ENCODE measurements around the gene SLC12A4.

SLC12A4 gene

GRCh38 chr16:67963292-67963661 lies 5.2 kb downstream of the SLC12A4 start:
- no peak for DNase-seq (ENCODE audit: low read depth in 2 of 2)

GRCh38 chr16:67962135-67962534 lies 6.3 kb downstream of the SLC12A4 start:
- no peak for DNase-seq (ENCODE audit: low read depth in 2 of 2)

- DNase-seq (ENCODE audit: low read depth in 2 of 2): no peak
Measured at GRCh38 chr16:67961551-67961957, 6.9 kb downstream of the SLC12A4 start.

- no peak for DNase-seq (ENCODE audit: low read depth in 2 of 2)
Measured at GRCh38 chr16:67959536-67960329, 8.7 kb downstream of the SLC12A4 start.

GRCh38 chr16:67957622-67958021 lies 10.8 kb downstream of the SLC12A4 start:
- no peak for DNase-seq (ENCODE audit: low read depth in 2 of 2)

- no peak for DNase-seq (ENCODE audit: low read depth in 2 of 2)
Measured at GRCh38 chr16:67954421-67955196, 13.8 kb downstream of the SLC12A4 start.

- DNase-seq (ENCODE audit: low read depth in 2 of 2): no peak
Measured at GRCh38 chr16:67953641-67954375, 14.6 kb downstream of the SLC12A4 start.

GRCh38 chr16:67951485-67951884 lies 17.0 kb downstream of the SLC12A4 start:
- no peak for DNase-seq (ENCODE audit: low read depth in 2 of 2)

- no peak for DNase-seq (ENCODE audit: low read depth in 2 of 2)
Measured at GRCh38 chr16:67950335-67950843, 18.0 kb downstream of the SLC12A4 start.

- no peak for DNase-seq (ENCODE audit: low read depth in 2 of 2)
Measured at GRCh38 chr16:67949645-67950044, 18.8 kb downstream of the SLC12A4 start.

- no peak for DNase-seq (ENCODE audit: low read depth in 2 of 2)
Measured at GRCh38 chr16:67948015-67948414, 20.4 kb downstream of the SLC12A4 start.

GRCh38 chr16:67946966-67947558 lies 21.4 kb downstream of the SLC12A4 start:
- no peak for DNase-seq (ENCODE audit: low read depth in 2 of 2)

- DNase-seq (ENCODE audit: low read depth in 2 of 2): no peak
Measured at GRCh38 chr16:67946128-67946569, 22.3 kb downstream of the SLC12A4 start.

- DNase-seq (ENCODE audit: low read depth in 2 of 2): no peak
Measured at GRCh38 chr16:67945392-67945933, 23.0 kb downstream of the SLC12A4 start.

GRCh38 chr16:67944690-67945391 lies 23.6 kb downstream of the SLC12A4 start:
- no peak for DNase-seq (ENCODE audit: low read depth in 2 of 2)

- no peak for DNase-seq (ENCODE audit: low read depth in 2 of 2)
Measured at GRCh38 chr16:67943619-67944504, 24.6 kb downstream of the SLC12A4 start, which contains the start of gene LCAT. Gene LCAT (minus strand): TSS chr16:67944120. CDS start chr16:67944101, 19 bp downstream.

- DNase-seq (ENCODE audit: low read depth in 2 of 2): no peak
Measured at GRCh38 chr16:67943256-67943618, 25.2 kb downstream of the SLC12A4 start.

- DNase-seq (ENCODE audit: low read depth in 2 of 2): no peak
Measured at GRCh38 chr16:67942510-67943255, 25.8 kb downstream of the SLC12A4 start.

- no peak for DNase-seq (ENCODE audit: low read depth in 2 of 2)
Measured at GRCh38 chr16:67942200-67942509, 26.3 kb downstream of the SLC12A4 start.

All from activated CD4-positive, alpha-beta T cell treated with anti-CD3 and anti-CD28 coated beads for 24 hours (primary cell).